ENCODE data around the gene TMEM219. TPM values are rescaled to one million over a fixed set of nuclear protein-coding genes. Genes with fewer than 3 reads are reported as not detected.
"Not testable (repeated sequence)": the region's sequence is repeated elsewhere in the genome, so short reads cannot be mapped to it uniquely, and the experiment has no call there.

TMEM219 gene
- total and polyA plus RNA-seq, 2 of the 8 experiments (the other 6 are each of a cell fraction or from before 2014, with no cell fraction given): 60.2 to 116 TPM

- TF ChIP-seq, protein P1, sequence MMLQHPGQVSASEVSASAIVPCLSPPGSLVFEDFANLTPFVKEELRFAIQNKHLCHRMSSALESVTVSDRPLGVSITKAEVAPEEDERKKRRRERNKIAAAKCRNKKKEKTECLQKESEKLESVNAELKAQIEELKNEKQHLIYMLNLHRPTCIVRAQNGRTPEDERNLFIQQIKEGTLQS (IDR thresholded peaks at IDR 0.05; ENCODE audit: insufficient read depth, low read depth, low read length): no peak
- TF ChIP-seq JUN (IDR thresholded peaks at IDR 0.05; ENCODE audit: low read depth, low read length) (no peak), TBP (IDR thresholded peaks at IDR 0.05; ENCODE audit: low read depth, low read length) (no peak), YY1 (IDR thresholded peaks at IDR 0.05; ENCODE audit: low read depth, low read length) (no peak), TEAD4 (IDR thresholded peaks at IDR 0.05; ENCODE audit: low read depth, low read length) (no peak), NRF1 (IDR thresholded peaks at IDR 0.05; ENCODE audit: low read depth, low read length) (no peak), KDM5A (IDR thresholded peaks at IDR 0.05; ENCODE audit: low read length) (no peak), RXRA (IDR thresholded peaks at IDR 0.05; ENCODE audit: insufficient read depth, low read depth, low read length) (no peak), SP4 (IDR thresholded peaks at IDR 0.05; ENCODE audit: low read length) (no peak)
- TF ChIP-seq, protein P2, sequence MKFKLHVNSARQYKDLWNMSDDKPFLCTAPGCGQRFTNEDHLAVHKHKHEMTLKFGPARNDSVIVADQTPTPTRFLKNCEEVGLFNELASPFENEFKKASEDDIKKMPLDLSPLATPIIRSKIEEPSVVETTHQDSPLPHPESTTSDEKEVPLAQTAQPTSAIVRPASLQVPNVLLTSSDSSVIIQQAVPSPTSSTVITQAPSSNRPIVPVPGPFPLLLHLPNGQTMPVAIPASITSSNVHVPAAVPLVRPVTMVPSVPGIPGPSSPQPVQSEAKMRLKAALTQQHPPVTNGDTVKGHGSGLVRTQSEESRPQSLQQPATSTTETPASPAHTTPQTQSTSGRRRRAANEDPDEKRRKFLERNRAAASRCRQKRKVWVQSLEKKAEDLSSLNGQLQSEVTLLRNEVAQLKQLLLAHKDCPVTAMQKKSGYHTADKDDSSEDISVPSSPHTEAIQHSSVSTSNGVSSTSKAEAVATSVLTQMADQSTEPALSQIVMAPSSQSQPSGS (IDR thresholded peaks at IDR 0.05; ENCODE audit: low read length): no peak
These were observed 34.6 kb upstream of the TMEM219 start (continued) for GRCh38 chr16:29927070-29927905.

- CTCF ChIA-PET (ENCODE audit: partially characterized antibody): interaction anchor here (2.9 kb wide), 1 partner anchor 11 kb away, joined by 13 read pairs; no protein-coding TSS in a partner anchor
- 82% methylated on average over 1 of the region's 2 CpGs; no CpG with 5 or more reads in 1 of the 2 experiments for WGBS, 2 experiments (ENCODE audit: extremely low coverage in 1 of 2, insufficient coverage in 1 of 2, insufficient read length in 1 of 2, insufficient replicate concordance in 2 of 2, low coverage in 1 of 2, low lambda C conversion rate in 2 of 2, missing lambda C conversion rate in 1 of 2)
- POLR2A ChIA-PET (ENCODE audit: partially characterized antibody): not testable (repeated sequence)
These were observed 30.1 kb upstream of the TMEM219 start for GRCh38 chr16:29931750-29932149.

More at GRCh38 chr16:29931750-29932149, 30.1 kb upstream of the TMEM219 start:
- not testable (repeated sequence) for H3K79me2 ChIP-seq (ENCODE audit: control insufficient read depth in 1 of 2, insufficient read depth in 2 of 2, low read length in 2 of 2); H2AFZ ChIP-seq (ENCODE audit: low read length); H3K14ac ChIP-seq (ENCODE audit: insufficient read length); H4K20me1 ChIP-seq (replicated peaks in 1 of 2; ENCODE audit: control insufficient read depth in 1 of 2, insufficient read depth in 2 of 2, low read length in 2 of 2); H3K27me3 ChIP-seq (replicated peaks in 1 of 4; ENCODE audit: control insufficient read depth in 3 of 4, extremely low read depth in 1 of 4, insufficient read depth in 3 of 4, low read length in 3 of 4); H3K9me3 ChIP-seq (ENCODE audit: insufficient read depth in 2 of 2, low read depth in 1 of 2, low read length in 1 of 2); H2AK5ac ChIP-seq (ENCODE audit: low read depth, low read length); H3K9ac ChIP-seq (replicated peaks in 1 of 4; ENCODE audit: extremely low read depth in 1 of 4, low read depth in 3 of 4, low read length in 3 of 4); H2BK20ac ChIP-seq (ENCODE audit: low read length); H3K36me3 ChIP-seq (ENCODE audit: control insufficient read depth in 2 of 4, insufficient read depth in 4 of 4, low read length in 3 of 4); H3K56ac ChIP-seq (replicated peaks; ENCODE audit: insufficient read length, low read depth, low read length); H4K5ac ChIP-seq (ENCODE audit: insufficient read length, low read depth, low read length); H2BK5ac ChIP-seq (ENCODE audit: low read depth, low read length); H3K27ac ChIP-seq (ENCODE audit: low read depth, low read length); H3K79me1 ChIP-seq (ENCODE audit: low read depth, low read length); H3K23ac ChIP-seq (ENCODE audit: insufficient read length); H3K4me2 ChIP-seq (ENCODE audit: insufficient read depth in 1 of 2, low read depth in 2 of 2, low read length in 2 of 2); H3K4me3 ChIP-seq (ENCODE audit: extremely low read depth in 1 of 4, insufficient read depth in 2 of 4, low read depth in 3 of 4, low read length in 4 of 4); H3K4me1 ChIP-seq (replicated peaks in 1 of 4; ENCODE audit: control insufficient read depth in 3 of 4, insufficient read depth in 4 of 4, low read length in 3 of 4); H4K91ac ChIP-seq (replicated peaks; ENCODE audit: insufficient read length, low read length); H3K23me2 ChIP-seq (ENCODE audit: low read depth, low read length); H3K18ac ChIP-seq (ENCODE audit: extremely low read depth, low read length); DNase-seq (ENCODE audit: low read depth in 1 of 2, low spot score in 2 of 2); H3K4ac ChIP-seq (replicated peaks; ENCODE audit: insufficient read length, low read depth, low read length); FAIRE-seq; H2BK120ac ChIP-seq (replicated peaks; ENCODE audit: low read depth, low read length); H2BK12ac ChIP-seq (ENCODE audit: low read depth, low read length); H4K8ac ChIP-seq (ENCODE audit: extremely low read depth, insufficient read depth, low read length); H2BK15ac ChIP-seq (ENCODE audit: low read length)

All from H1 (cell line).